Mesothelial cell of epicardium (in vitro differentiated cells): ENCODE measurements around the gene FILIP1L. TPM values are rescaled to one million over a fixed set of nuclear protein-coding genes. Genes with fewer than 3 reads are reported as not detected.

ENCODE experiments used
- DNase-seq, 2 experiments: peaks; one replicate each; pipeline ENCODE4 v3.0.0; 2021; ENCODE audit warnings: low spot score in 2 of 2; ENCODE audit not compliant: unreplicated experiment in 2 of 2
- H3K27ac Mint-ChIP-seq: 2 replicates; pipeline ENCODE4 v1.8.0; 2021; ENCODE audit warnings: mixed read lengths
- H3K27me3 Mint-ChIP-seq: 2 replicates; pipeline ENCODE4 v1.8.0; 2021; ENCODE audit warnings: low read depth, mixed read lengths
- H3K36me3 Mint-ChIP-seq: 2 replicates; pipeline ENCODE4 v1.8.0; 2021; ENCODE audit warnings: mixed read lengths
- H3K4me1 Mint-ChIP-seq: 2 replicates; pipeline ENCODE4 v1.8.0; 2021; ENCODE audit warnings: mixed read lengths
- H3K4me3 Mint-ChIP-seq: 2 replicates; pipeline ENCODE4 v1.8.0; 2021; ENCODE audit warnings: mild to moderate bottlenecking, moderate library complexity, mixed read lengths
- H3K9me3 Mint-ChIP-seq: 2 replicates; pipeline ENCODE4 v1.8.0; 2021; ENCODE audit warnings: mixed read lengths
- total RNA-seq: library from RNA; stranded (reverse); gene quantifications from 3 replicates; pipeline ENCODE4 v1.2.1, GENCODE V29; 2021
- TF ChIP-seq, protein P1 (sequence below): fragments of 200-600 bp; sonication (generic); IDR thresholded peaks from one replicate; pipeline ENCODE4 v1.5.0; 2021; ENCODE audit warnings: antibody characterized with exemption; ENCODE audit not compliant: unreplicated experiment

The FILIP1L gene
- total RNA-seq, 1 donor from 2014 or later: 15.7 TPM

DNA sequence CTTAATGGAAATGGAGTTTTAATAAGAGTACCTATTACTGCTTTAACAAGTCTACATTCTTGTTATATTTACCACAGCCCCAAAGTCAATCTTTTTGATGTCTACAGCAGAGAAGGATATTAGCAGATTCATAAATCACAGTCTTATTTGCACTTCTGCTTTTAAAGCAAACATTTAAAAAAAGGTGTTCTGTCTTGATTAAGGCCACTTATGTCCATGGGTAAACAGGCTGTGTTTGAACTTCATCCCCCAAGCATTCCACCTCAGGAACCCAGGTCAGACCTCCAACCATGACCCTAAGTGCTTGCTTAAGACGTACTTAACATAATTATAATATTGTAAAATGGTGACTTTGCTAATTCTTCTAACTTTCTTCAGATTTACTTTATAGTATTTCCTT is 183.2 kb downstream of the FILIP1L start:
- Mint-ChIP-seq H3K36me3 (peaks cover 2% of the 10 kb centered on the region), H3K4me3 (no peak overlapping the region), H3K27ac (peak overlapping the region; percentile 25), H3K9me3 (no peaks in the 10 kb centered on the region), H3K4me1 (peaks cover 19% of the 10 kb centered on the region), H3K27me3 (no peaks in the 10 kb centered on the region)
- TF ChIP-seq, protein P1, sequence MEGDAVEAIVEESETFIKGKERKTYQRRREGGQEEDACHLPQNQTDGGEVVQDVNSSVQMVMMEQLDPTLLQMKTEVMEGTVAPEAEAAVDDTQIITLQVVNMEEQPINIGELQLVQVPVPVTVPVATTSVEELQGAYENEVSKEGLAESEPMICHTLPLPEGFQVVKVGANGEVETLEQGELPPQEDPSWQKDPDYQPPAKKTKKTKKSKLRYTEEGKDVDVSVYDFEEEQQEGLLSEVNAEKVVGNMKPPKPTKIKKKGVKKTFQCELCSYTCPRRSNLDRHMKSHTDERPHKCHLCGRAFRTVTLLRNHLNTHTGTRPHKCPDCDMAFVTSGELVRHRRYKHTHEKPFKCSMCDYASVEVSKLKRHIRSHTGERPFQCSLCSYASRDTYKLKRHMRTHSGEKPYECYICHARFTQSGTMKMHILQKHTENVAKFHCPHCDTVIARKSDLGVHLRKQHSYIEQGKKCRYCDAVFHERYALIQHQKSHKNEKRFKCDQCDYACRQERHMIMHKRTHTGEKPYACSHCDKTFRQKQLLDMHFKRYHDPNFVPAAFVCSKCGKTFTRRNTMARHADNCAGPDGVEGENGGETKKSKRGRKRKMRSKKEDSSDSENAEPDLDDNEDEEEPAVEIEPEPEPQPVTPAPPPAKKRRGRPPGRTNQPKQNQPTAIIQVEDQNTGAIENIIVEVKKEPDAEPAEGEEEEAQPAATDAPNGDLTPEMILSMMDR: no peak
- DNase-seq: no peak

DNA sequence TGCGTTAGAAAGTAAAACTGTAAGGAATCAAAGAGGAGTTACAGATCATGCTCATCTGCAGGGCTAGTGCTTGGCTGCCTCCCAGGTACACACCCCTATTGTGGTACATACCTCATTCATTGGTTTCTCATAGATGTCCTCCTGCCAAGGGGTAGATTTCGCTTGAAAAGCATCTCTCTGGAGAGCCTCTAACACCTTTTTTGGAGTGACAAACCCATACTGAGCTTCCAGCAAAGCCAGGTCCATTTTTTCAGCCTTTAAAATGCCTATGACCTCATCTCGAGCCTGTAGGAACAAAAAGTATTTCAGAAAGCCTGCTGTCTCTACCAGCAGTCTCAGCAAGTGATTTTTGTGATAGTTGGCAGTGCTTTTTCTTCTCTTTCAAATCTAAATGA is 184.6 kb downstream of the FILIP1L start:
- TF ChIP-seq, protein P1: no peak
- Mint-ChIP-seq H3K27me3 (no peaks in the 10 kb centered on the region), H3K9me3 (no peaks in the 10 kb centered on the region), H3K36me3 (no peaks in the 10 kb centered on the region), H3K27ac (peak overlapping the region; percentile 42), H3K4me1 (peaks cover 21% of the 10 kb centered on the region), H3K4me3 (no peak overlapping the region)
- no peak for DNase-seq

DNA sequence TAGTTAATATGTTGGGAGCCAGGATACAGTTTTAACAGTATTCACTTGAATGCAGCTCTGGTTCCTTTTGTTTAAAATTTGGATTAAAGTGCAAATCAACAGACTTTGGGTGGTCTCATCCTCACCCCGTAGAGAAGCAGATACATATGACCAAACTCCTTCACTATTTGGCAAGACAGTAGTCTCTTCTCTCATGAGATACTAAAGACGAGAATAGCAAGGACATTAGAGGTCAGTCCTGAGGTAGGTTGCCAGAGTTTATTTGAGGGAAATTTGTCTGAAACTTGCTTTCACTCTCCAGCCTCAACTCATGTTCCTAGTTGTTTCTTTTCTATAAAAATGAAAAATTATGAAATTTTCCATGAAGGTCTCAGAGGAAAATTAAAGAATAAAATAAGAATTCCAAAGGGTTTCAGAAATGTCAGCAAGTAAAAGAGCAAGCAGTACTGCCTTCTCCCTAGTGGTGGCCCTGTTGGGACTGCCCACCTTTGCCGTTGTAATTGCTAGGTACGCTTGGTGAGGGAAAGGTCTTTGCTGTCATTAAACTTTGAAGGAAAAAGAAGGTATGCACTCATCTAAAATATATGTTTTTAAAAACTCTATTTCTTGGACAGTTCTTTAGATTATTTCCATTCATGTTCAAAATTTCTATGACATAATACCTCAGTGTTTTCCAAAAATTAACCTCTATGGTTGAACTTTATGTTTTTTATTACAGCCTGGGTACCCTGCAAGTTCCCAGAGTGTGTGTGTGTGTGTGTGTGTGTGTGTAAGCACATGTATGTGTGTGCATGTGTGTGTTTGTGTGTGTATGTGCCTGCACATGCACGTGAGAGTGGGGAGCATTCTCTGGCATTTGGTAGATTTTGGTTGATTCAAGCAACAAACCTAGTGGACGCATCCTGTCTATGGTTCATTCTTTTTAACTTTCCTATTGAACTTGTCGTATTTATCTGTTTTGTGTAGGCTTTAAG is 185.2 kb downstream of the FILIP1L start:
- Mint-ChIP-seq H3K27me3 (no peaks in the 10 kb centered on the region), H3K36me3 (no peaks in the 10 kb centered on the region), H3K9me3 (no peaks in the 10 kb centered on the region), H3K4me3 (no peak overlapping the region), H3K27ac (peak overlapping the region; percentile 42), H3K4me1 (peaks cover 17% of the 10 kb centered on the region)
- no peak for DNase-seq
- TF ChIP-seq, protein P1: no peak

DNA sequence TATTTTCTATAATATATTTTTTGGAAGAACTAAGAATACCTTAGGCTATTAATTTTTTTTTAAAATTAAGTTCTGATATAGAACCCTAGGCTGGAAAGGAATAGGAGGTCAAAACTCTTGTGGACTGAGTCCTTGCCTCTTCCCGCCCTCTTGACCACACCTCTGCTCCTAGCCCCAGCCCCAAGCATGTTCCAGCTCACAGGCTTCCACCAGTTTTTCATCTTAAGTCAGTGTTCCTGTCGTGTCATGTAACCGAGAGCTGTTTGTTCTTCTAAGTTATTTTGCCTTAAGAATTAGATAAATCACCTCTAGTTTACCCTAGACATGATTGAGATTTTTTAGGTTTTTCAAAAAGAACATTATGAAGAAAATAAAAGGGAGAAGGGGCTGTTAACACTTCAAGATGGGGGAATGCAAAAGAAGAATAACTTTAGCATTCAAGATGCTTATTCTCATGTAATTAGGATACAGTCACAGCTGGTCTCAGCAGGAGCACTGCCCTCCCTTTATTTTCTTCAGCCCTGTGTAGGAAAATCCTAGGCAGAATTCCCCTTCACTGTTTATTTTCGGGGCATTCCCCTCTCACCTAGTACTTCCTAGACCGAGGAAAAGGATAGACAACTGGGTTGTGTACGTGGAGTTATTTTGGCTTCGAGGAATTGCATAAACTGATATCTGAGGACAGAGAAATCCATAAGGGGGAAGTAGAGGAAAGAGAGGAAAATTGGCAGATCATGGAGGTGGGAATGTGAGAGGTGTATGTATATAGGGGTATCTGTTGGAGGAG is 186.4 kb downstream of the FILIP1L start:
- TF ChIP-seq, protein P1: no peak
- Mint-ChIP-seq H3K4me3 (no peak overlapping the region), H3K4me1 (peaks cover 17% of the 10 kb centered on the region), H3K9me3 (no peaks in the 10 kb centered on the region), H3K27ac (no peak overlapping the region), H3K27me3 (no peaks in the 10 kb centered on the region), H3K36me3 (no peaks in the 10 kb centered on the region)
- no peak for DNase-seq

DNA sequence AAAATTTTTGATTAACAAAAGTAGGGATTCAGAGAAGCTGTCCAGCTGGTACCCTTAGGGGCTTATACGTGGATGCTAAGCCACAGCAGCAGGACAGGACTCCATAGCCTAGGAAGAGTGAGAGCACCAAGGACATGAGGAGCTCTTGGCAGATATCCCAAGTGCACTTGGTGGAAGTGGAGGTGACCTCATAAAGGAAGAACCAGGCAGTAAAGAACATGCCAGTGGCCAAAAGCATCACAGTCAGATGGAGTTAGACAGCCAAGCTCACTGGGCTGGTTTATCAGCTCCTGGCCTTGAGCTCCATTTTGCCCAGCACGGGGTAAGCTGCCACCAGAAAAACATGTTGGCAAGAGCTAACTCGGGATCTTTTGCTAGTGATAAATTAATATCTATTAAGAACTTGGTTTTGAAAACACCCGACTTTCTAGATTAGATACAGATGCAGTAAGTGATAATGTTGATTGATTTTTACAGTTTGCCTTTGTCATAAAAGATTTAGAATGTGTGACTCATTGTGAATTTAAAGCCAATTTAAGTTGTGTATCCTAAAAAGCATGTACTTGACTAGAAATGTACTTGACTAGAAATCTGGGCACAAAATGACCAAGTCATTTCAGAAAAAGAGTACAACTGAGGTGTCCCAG is 188.6 kb downstream of the FILIP1L start:
- Mint-ChIP-seq H3K27me3 (no peaks in the 10 kb centered on the region), H3K9me3 (no peaks in the 10 kb centered on the region), H3K4me3 (no peak overlapping the region), H3K4me1 (peaks cover 17% of the 10 kb centered on the region), H3K36me3 (no peaks in the 10 kb centered on the region), H3K27ac (no peak overlapping the region)
- DNase-seq: no peak
- TF ChIP-seq, protein P1: no peak
